GM23248 (cell line): ENCODE measurements around the gene PLEKHG5. TPM values are rescaled to one million over a fixed set of nuclear protein-coding genes. Genes with fewer than 3 reads are reported as not detected.
"Not testable (repeated sequence)": the region's sequence is repeated elsewhere in the genome, so short reads cannot be mapped to it uniquely, and the experiment has no call there.

Source experiments
- DNase-seq: peaks from one replicate; pipeline ENCODE4 v3.0.0-alpha.2; 2015
- H2AFZ ChIP-seq: fragments of 200-600 bp; sonication (generic); 2 replicates; pipeline ENCODE4 v1.6.1; 2016; ENCODE audit warnings: antibody characterized with exemption
- H3F3A ChIP-seq: fragments of 200-600 bp; sonication (generic); 2 replicates; pipeline ENCODE4 v1.6.1; 2016; ENCODE audit warnings: mild to moderate bottlenecking, antibody characterized with exemption, mixed run types; ENCODE audit not compliant: insufficient read depth
- H3K27ac ChIP-seq: fragments of 200-600 bp; sonication (generic); 2 replicates; pipeline ENCODE4 v1.5.1; 2016; ENCODE audit warnings: mild to moderate bottlenecking
- H3K27me3 ChIP-seq: fragments of 200-600 bp; sonication (generic); replicated peaks from 2 replicates; pipeline ENCODE4 v1.6.1; 2016; ENCODE audit warnings: mild to moderate bottlenecking; ENCODE audit not compliant: insufficient read depth
- H3K36me3 ChIP-seq: fragments of 200-600 bp; sonication (generic); 2 replicates; pipeline ENCODE4 v1.6.1; 2016; ENCODE audit warnings: low read depth, mild to moderate bottlenecking
- H3K4me1 ChIP-seq: fragments of 200-600 bp; sonication (generic); 2 replicates; pipeline ENCODE4 v1.6.1; 2016; ENCODE audit warnings: mild to moderate bottlenecking; ENCODE audit not compliant: insufficient read depth
- H3K4me2 ChIP-seq: fragments of 200-600 bp; sonication (generic); one replicate; pipeline ENCODE4 v1.6.1; 2016; ENCODE audit warnings: mild to moderate bottlenecking; ENCODE audit not compliant: unreplicated experiment
- H3K4me3 ChIP-seq: fragments of 200-600 bp; sonication (generic); 2 replicates; pipeline ENCODE4 v1.5.1; 2016; ENCODE audit warnings: mild to moderate bottlenecking
- H3K79me2 ChIP-seq: fragments of 200-600 bp; sonication (generic); 2 replicates; pipeline ENCODE4 v1.6.1; 2016; ENCODE audit warnings: mild to moderate bottlenecking; ENCODE audit not compliant: insufficient read depth
- H3K9ac ChIP-seq: fragments of 200-600 bp; sonication (generic); 2 replicates; pipeline ENCODE4 v1.6.1; 2016; ENCODE audit warnings: mild to moderate bottlenecking
- H3K9me2 ChIP-seq: fragments of 200-600 bp; sonication (generic); 2 replicates; pipeline ENCODE4 v1.6.1; 2016; ENCODE audit warnings: mixed run types, mild to moderate bottlenecking, moderate library complexity; ENCODE audit not compliant: insufficient read depth
- H3K9me3 ChIP-seq: fragments of 200-600 bp; sonication (generic); one replicate; pipeline ENCODE4 v1.6.1; 2017; ENCODE audit warnings: low read depth
- H4K20me1 ChIP-seq: fragments of 200-600 bp; sonication (generic); 2 replicates; pipeline ENCODE4 v1.6.0; 2016; ENCODE audit not compliant: insufficient read depth
- EZH2 ChIP-seq: fragments of 200-600 bp; sonication (generic); IDR thresholded peaks from 2 replicates; pipeline ENCODE4 v1.6.1; 2018; ENCODE audit warnings: antibody characterized with exemption, mild to moderate bottlenecking; ENCODE audit not compliant: insufficient read depth, poor library complexity, severe bottlenecking
- EZH2phosphoT487 ChIP-seq: fragments of 200-600 bp; sonication (generic); IDR thresholded peaks from 2 replicates; pipeline ENCODE4 v1.6.1; 2018; ENCODE audit warnings: antibody characterized with exemption, moderate library complexity, mild to moderate bottlenecking, low read depth; ENCODE audit not compliant: insufficient read depth
- WGBS, 2 experiments: methylation state at CpG; one replicate each; pipeline ENCODE4 v1.1.6; 2015 to 2017; ENCODE audit warnings: low lambda C conversion rate in 2 of 2, low coverage in 1 of 2; ENCODE audit errors: missing lambda C conversion rate in 2 of 2; 5-methylcytosine and 5-hydroxymethylcytosine counted together
- in situ Hi-C: fragments of 300-500 bp; cut with MboI; formaldehyde crosslinking; loops from 2 replicates; pipeline ENCODE4 v1.15.0; 2020
- polyA plus RNA-seq: library from polyadenylated mRNA; unstranded; fragments of >200 nt; fragmentation: Nextera tagmentation; extraction: Ambion mirVana; gene quantifications from 2 replicates; pipeline ENCODE4 v1.2.1, GENCODE V29; 2016
- total RNA-seq: library from RNA; depleted of rRNA; stranded (reverse); fragments of >200 nt; shearing (Covaris generic); gene quantifications from 2 replicates; pipeline ENCODE4 v1.2.3, GENCODE V29; 2014

PLEKHG5 gene
- total and polyA plus RNA-seq, 2 experiments from 2014 or later = 2.8 to 7.6 TPM

DNA sequence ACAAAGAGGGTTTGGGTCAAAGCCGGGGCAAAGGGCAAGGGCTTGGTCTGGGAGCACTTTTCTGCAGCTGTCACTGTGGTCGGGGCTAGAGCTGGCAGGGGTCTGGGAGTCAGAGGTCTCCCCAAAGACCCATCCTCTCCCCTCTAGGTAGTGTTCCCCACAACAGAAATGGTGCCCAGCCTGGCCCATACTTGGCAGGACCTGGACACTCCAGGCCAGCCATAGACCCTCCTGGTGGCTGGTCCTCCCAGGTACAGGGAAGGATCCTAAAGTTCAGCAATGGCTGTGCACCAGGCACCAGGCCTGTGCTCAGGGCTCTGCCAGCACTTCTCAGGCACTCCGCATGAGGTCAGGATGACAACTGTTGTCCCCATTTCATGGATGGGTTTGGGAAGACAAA is 55.9 kb downstream of the PLEKHG5 start:
- Histone ChIP-seq H3K9me2 (no peaks in the 10 kb centered on the region), H3K9ac (no peak overlapping the region), H2AFZ (no peak overlapping the region), H3F3A (no peaks in the 10 kb centered on the region), H3K9me3 (no peaks in the 10 kb centered on the region), H3K27me3 (peaks cover 7% of the 10 kb centered on the region; the same call in 1 of the 2 replicates), H3K4me1 (no peaks in the 10 kb centered on the region), H3K36me3 (no peaks in the 10 kb centered on the region), H4K20me1 (no peaks in the 10 kb centered on the region), H3K79me2 (no peaks in the 10 kb centered on the region), H3K4me3 (no peak overlapping the region), H3K27ac (no peak overlapping the region), H3K4me2 (no peak overlapping the region)
- DNase-seq = no peak
- in situ Hi-C loops = no loop called here
- no peak for TF ChIP-seq EZH2
- no peak for TF ChIP-seq EZH2phosphoT487
- WGBS, 2 experiments = 73 to 80% methylated on average over 3 of the region's 3 CpGs

DNA sequence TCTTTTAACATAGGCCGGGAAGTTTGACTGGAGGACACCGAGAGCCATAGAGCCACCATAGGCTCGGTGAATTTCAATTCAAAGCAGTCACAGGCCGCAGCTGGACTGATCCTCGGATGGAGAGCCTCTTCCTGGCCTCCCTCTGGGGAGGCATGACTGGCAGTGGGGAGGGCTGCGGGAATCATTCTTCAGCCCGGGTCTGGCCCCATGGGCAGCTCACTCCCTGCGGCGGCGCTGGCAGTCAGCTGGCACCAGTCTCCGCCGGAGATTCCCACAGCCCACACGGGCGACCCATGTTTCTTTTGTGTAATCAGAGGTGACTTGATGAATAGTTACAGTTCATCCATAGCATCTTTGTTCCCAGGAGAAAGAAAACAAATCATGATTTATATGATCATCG is 56.3 kb downstream of the PLEKHG5 start:
- H3K4me2 ChIP-seq = no peak overlapping the region
- H3K27ac ChIP-seq = no peak overlapping the region
- no peak overlapping the region for H3K4me3 ChIP-seq
- H3K9ac ChIP-seq = no peak overlapping the region
- H4K20me1 ChIP-seq = no peaks in the 10 kb centered on the region
- peaks cover 11% of the 10 kb centered on the region; the same call in 1 of the 2 replicates for H3K27me3 ChIP-seq
- no peak for DNase-seq
- TF ChIP-seq EZH2phosphoT487 (no peak), EZH2 (no peak)
- H3K4me1 ChIP-seq = no peaks in the 10 kb centered on the region
- no peaks in the 10 kb centered on the region for H3K36me3 ChIP-seq
- no peaks in the 10 kb centered on the region for H3F3A ChIP-seq
- no peaks in the 10 kb centered on the region for H3K9me2 ChIP-seq
- no peaks in the 10 kb centered on the region for H3K9me3 ChIP-seq
- H2AFZ ChIP-seq = no peak overlapping the region
- WGBS, 2 experiments = 86 to 89% methylated on average over 15 of the region's 15 CpGs
- no peaks in the 10 kb centered on the region for H3K79me2 ChIP-seq
- in situ Hi-C loops = no loop called here

DNA sequence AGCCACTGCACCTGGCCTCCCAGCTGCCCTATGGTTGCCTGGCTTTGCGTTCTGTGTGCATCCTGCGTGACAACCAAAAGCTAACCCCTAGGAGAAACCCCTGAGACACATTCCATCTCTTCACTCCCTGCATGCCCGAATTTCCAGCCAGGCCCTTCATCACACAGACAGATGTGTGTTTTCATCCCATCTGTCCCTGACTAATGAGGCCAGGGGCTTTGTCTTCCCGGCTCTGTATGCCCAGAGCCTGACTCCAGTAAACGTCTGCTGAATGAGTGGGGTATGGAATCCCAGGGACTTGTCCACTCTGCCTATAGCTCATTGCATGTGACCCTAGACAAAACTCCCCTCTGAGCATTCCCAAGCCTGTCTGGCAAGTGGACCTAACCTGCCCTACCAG is 57.3 kb downstream of the PLEKHG5 start:
- no peaks in the 10 kb centered on the region for H3K36me3 ChIP-seq
- no peaks in the 10 kb centered on the region for H3K79me2 ChIP-seq
- no peaks in the 10 kb centered on the region for H3K9me2 ChIP-seq
- H3F3A ChIP-seq = no peaks in the 10 kb centered on the region
- DNase-seq = no peak
- in situ Hi-C loops = no loop called here
- peaks cover 15% of the 10 kb centered on the region; the same call in 1 of the 2 replicates for H3K27me3 ChIP-seq
- no peak overlapping the region for H3K9ac ChIP-seq
- H3K27ac ChIP-seq = no peak overlapping the region
- H3K4me2 ChIP-seq = no peak overlapping the region
- H4K20me1 ChIP-seq = no peaks in the 10 kb centered on the region
- TF ChIP-seq EZH2 (no peak), EZH2phosphoT487 (no peak)
- 72 to 74% methylated on average over 5 of the region's 5 CpGs for WGBS, 2 experiments
- no peak overlapping the region for H2AFZ ChIP-seq
- H3K9me3 ChIP-seq = no peaks in the 10 kb centered on the region
- H3K4me3 ChIP-seq = no peak overlapping the region
- no peaks in the 10 kb centered on the region for H3K4me1 ChIP-seq

DNA sequence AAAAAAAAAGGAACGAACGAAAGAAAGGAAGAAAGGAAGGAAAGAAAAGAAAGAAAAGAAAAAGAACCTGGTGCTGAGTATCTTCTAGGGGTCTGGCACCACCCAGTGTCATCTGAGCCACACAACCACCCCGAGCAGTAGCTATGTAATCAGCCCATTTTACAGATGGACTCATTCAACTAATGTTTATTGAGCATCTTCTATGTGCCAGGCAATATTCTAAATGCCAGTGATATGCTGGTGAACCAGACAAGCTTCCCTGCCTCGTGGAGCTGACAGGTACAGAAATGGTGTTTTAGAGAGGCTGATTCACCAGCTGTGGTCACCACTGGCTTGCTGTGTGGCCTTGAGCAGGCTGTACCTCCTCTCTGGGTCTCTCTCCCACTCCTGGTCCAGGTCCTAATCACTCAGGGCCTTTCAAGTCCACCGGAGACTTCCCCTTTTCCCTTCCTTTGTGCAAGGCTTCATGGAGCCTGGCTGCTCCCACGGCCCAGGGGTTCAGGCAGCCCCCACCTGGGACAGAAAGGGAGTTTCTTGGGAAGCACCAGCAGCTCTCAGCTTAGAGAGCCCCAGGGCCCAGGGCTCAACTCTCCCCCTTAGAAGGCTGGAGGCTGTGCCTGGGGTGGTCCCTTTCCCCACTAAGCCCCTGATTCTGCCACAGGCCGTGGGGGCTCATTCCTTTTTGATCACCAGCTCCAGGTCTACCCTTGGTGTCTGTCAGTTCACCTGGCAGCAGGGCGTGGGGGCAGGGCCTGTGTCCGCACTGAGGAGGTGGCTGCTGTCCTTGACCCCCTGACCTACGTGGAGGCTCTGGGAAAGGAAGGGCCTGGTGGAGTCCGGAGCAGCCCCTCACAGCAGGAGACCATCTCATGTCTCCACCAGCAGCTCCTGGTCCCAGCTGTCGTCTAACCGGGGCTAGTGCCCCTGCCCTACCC is 59.6 kb downstream of the PLEKHG5 start:
- WGBS, 2 experiments = 58 to 63% methylated on average over 11 to 12 of the region's 13 CpGs
- H3K9ac ChIP-seq, H3K79me2 ChIP-seq, DNase-seq, H3K36me3 ChIP-seq, H3K4me2 ChIP-seq, H3K9me2 ChIP-seq, H3F3A ChIP-seq, H4K20me1 ChIP-seq, H2AFZ ChIP-seq, in situ Hi-C loops, H3K9me3 ChIP-seq, H3K4me3 ChIP-seq, H3K4me1 ChIP-seq, H3K27ac ChIP-seq: not testable (repeated sequence)
- 0 out of 2 replicates have a peak, but pooled peaks cover 15% of the 10 kb centered on the region for H3K27me3 ChIP-seq

DNA sequence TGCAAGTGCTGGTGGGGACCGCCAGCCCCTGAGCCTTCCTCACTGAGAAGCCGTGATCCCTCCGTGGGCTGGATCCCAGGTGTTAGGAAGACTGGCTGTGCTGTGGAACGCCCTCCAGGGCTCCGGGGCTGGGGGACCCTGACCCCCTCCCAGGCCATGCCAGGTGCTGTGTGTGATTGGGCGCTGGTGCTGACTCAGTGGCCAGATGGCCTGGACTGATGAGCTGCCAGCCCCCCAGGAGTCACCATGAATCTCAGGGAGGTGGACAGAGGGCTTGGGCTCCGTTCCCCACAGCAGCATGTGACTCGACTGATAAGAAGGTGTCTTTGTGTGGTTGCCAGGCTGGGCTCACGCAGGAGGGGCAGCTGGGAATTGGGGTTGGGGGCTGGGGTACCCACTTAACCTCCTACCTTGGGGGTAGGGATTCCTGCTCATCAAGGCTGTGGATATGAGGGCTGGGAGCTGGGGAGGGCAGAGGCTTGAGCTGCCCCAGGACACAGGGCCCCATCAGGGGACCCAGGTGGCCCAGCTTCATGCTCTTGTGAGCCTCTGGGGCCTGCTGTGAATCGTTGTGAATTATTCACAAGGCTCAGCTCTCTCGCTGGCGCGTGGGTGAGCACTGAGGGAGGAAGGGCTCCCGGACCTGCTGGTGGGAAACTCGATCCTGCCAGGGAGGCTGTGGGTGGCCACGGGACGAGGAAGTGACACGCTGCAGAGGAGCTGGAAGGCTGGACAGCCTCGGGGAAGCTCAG is 61.6 kb downstream of the PLEKHG5 start:
- not testable (repeated sequence) for H3K9me3 ChIP-seq, H3K9ac ChIP-seq

DNA sequence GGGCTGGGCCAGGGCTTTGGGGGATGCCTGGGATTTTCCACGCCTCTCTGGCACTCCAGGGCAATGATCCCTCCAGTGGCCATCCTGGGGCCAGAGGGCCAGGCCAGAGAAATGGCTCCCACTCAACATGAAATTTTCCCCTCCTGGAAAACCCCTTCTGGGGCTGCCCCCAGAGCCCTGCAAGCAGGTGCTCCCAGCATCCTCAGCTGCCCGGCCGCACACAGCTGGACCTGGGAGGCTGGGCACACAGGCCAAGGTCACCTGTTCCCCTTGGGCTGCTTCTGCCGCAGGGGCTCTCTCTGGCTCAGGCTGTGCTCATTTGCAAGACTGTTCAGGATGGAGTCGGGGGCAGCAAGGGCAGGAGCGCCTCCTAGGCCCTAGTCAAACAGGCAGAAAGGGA is 63.0 kb downstream of the PLEKHG5 start:
- H3K9me3 ChIP-seq, H3K4me1 ChIP-seq, H3K9ac ChIP-seq, H2AFZ ChIP-seq, H3K4me3 ChIP-seq, H3K36me3 ChIP-seq, DNase-seq, H3K9me2 ChIP-seq, H3K4me2 ChIP-seq, H3K79me2 ChIP-seq, H3K27ac ChIP-seq, H3F3A ChIP-seq, in situ Hi-C loops, H4K20me1 ChIP-seq: not testable (repeated sequence)
- 53 to 57% methylated on average over 4 to 6 of the region's 6 CpGs for WGBS, 2 experiments
- peaks cover 37% of the 10 kb centered on the region for H3K27me3 ChIP-seq

More for the DNA sequence above, 61.6 kb downstream of the PLEKHG5 start:
- H3K4me3 ChIP-seq, H3K4me2 ChIP-seq, H3K79me2 ChIP-seq, DNase-seq, H3K36me3 ChIP-seq, in situ Hi-C loops, H3K4me1 ChIP-seq, H2AFZ ChIP-seq, H4K20me1 ChIP-seq, H3K9me2 ChIP-seq, H3F3A ChIP-seq, H3K27ac ChIP-seq: not testable (repeated sequence)
- peaks cover 28% of the 10 kb centered on the region for H3K27me3 ChIP-seq
- WGBS, 2 experiments = 22 to 29% methylated on average over 16 to 18 of the region's 19 CpGs
